Activated CD8-positive, alpha-beta T cell treated with anti-CD3 and anti-CD28 coated beads, Interleukin-2, amount 10 ng/mL, durations not matched to agents 7 days and 5 days (primary cell): ENCODE results near the gene DMD. TPM values are rescaled to one million over a fixed set of nuclear protein-coding genes. Genes with fewer than 3 reads are reported as not detected.
"Not testable (repeated sequence)": the region's sequence is repeated elsewhere in the genome, so short reads cannot be mapped to it uniquely, and the experiment has no call there.

Experiments
- ATAC-seq: fragments of 150-1000 bp; cut with Tn5 transposase; one replicate; pipeline ENCODE4 v1.10.0; 2021; ENCODE audit warnings: moderate library complexity
- CTCF ChIA-PET: fragments of 350-600 bp; sonication (Branson Sonifier 250); formaldehyde crosslinking; loops from one replicate; lab custom pipeline; 2021; ENCODE audit warnings: antibody characterized with exemption; lab: Charles Lee
- POLR2A ChIA-PET: fragments of 350-600 bp; sonication (Branson Sonifier 250); formaldehyde crosslinking; loops from one replicate; lab custom pipeline; 2021; ENCODE audit warnings: antibody characterized with exemption; lab: Charles Lee
- DNase-seq: peaks from one replicate; pipeline ENCODE4 v3.0.0-alpha.2; 2020
- H3K27ac Mint-ChIP-seq: one replicate; pipeline ENCODE4 v1.8.0; 2021; ENCODE audit warnings: mild to moderate bottlenecking, mixed read lengths
- H3K27me3 Mint-ChIP-seq: one replicate; pipeline ENCODE4 v1.8.0; 2021; ENCODE audit warnings: low read depth, mixed read lengths
- H3K36me3 Mint-ChIP-seq: one replicate; pipeline ENCODE4 v1.8.0; 2021; ENCODE audit warnings: low read depth, mixed read lengths
- H3K4me1 Mint-ChIP-seq: one replicate; pipeline ENCODE4 v1.8.0; 2021; ENCODE audit warnings: low read depth, mixed read lengths
- H3K4me3 Mint-ChIP-seq: one replicate; pipeline ENCODE4 v1.8.0; 2021; ENCODE audit warnings: mild to moderate bottlenecking, mixed read lengths
- H3K9me3 Mint-ChIP-seq: one replicate; pipeline ENCODE4 v1.8.0; 2022; ENCODE audit warnings: mixed read lengths; ENCODE audit not compliant: insufficient read depth
- total RNA-seq, 2 experiments: library from RNA; stranded (reverse); gene quantifications; one replicate each; pipeline ENCODE4 v1.2.3, GENCODE V29; 2021

The DMD gene
- total RNA-seq, 2 experiments from 2014 or later = not detected

- no peaks in the 10 kb centered on the region for H3K36me3 Mint-ChIP-seq
- ChIA-PET POLR2A (no interaction called here), CTCF (no interaction called here)
- no peak for DNase-seq
- ATAC-seq = no peak
- H3K27me3 Mint-ChIP-seq = no peaks in the 10 kb centered on the region
- no peaks in the 10 kb centered on the region for H3K9me3 Mint-ChIP-seq
- H3K4me3 Mint-ChIP-seq = no peak overlapping the region
- no peak overlapping the region for H3K27ac Mint-ChIP-seq
- no peaks in the 10 kb centered on the region for H3K4me1 Mint-ChIP-seq
These were observed 1187.3 kb downstream of the DMD start for GRCh38 chrX:32024072-32024471.

DNA sequence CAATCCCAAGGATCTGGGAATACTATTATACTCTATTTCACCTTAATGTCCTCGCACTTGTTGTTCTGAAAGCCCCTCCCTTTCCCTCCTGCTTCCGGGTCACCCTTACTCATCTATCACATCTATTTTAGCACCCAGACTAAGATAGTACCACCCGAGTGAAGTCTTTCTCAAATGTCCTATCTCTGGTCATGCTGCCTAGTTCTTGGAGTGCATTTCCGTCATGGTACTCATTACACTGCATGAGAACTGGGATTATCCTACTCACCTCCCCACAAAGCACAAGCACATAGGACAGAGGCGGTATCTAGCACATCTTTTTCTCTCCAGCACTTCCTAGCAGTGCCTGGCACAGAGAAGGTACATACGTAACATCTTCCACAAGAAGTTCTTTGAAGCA lies 1195.2 kb downstream of the DMD start:
- Mint-ChIP-seq H3K36me3 (no peaks in the 10 kb centered on the region), H3K27ac (no peak overlapping the region), H3K4me3 (no peak overlapping the region), H3K9me3 (no peaks in the 10 kb centered on the region), H3K4me1 (no peaks in the 10 kb centered on the region), H3K27me3 (no peaks in the 10 kb centered on the region)
- ATAC-seq = no peak
- ChIA-PET POLR2A (no interaction called here), CTCF (no interaction called here)
- DNase-seq = no peak

DNA sequence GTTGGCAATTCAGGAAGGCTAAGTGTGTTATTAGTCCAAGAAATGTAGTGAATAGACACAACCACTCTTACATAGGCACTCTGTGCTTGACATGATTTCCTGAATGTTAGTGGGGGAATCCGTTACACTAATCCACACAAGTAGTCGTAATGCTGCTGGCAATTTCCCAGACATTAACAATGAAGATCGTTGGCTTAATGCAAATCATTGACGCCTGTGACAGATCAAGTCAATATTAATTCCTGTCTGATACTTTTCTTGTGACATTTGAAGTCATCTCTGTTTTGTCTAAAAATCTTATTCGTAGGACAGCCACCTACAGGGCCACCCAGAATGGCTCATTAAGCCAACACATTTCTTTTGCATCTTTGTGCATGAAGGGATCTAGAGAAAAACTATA lies 1200.4 kb downstream of the DMD start:
- CTCF ChIA-PET = no interaction called here
- Mint-ChIP-seq H3K4me3 (no peak overlapping the region), H3K36me3 (no peaks in the 10 kb centered on the region), H3K27me3 (no peaks in the 10 kb centered on the region), H3K9me3 (no peaks in the 10 kb centered on the region), H3K4me1 (no peaks in the 10 kb centered on the region), H3K27ac (no peak overlapping the region)
- no peak for ATAC-seq
- POLR2A ChIA-PET = no interaction called here
- no peak for DNase-seq

DNA sequence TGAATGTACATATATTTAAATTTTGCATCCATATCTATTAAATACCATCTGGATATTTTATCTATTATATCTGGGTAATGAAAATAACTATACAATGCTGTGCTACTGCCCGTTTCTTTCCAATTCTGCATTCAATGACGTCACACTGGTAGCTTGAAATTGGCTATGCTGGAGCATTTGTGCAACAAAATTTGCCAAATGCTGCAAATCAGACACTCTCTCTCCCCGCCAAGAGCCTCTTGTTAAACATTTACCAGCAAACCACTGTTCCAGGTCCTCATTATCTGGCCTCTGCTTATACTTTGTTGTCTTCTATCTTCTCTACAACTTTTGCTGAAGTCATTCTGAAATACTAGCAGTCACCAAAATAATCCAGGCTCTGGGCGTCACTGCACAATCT lies 1201.1 kb downstream of the DMD start:
- no peak overlapping the region for H3K4me3 Mint-ChIP-seq
- no peaks in the 10 kb centered on the region for H3K36me3 Mint-ChIP-seq
- no peaks in the 10 kb centered on the region for H3K4me1 Mint-ChIP-seq
- no peaks in the 10 kb centered on the region for H3K27me3 Mint-ChIP-seq
- H3K9me3 Mint-ChIP-seq = no peaks in the 10 kb centered on the region
- ChIA-PET CTCF (no interaction called here), POLR2A (no interaction called here)
- DNase-seq (no peak), ATAC-seq (no peak)
- H3K27ac Mint-ChIP-seq = no peak overlapping the region

DNA sequence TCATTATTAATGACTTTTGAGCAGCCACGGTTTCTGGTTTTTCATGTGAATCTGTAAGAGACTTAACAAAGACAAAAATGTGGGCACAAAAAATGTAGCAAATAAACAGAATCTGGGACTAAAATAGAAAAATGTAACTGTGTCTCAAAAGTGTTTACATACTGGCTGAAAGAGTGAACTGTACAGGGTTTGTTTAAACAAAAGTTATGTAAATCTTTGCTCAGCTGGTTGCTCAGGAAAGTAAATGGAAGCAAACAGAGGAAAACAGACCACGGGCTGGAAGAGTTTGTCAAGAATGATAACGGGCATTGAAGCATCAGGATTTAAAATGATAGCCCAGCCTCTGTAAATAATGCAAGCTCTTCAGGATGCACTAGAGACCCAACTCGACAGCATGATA lies 1217.7 kb downstream of the DMD start:
- Mint-ChIP-seq H3K4me3 (no peak overlapping the region), H3K27me3 (no peaks in the 10 kb centered on the region), H3K9me3 (no peaks in the 10 kb centered on the region), H3K27ac (no peak overlapping the region), H3K4me1 (no peaks in the 10 kb centered on the region), H3K36me3 (no peaks in the 10 kb centered on the region)
- DNase-seq (no peak), ATAC-seq (no peak)
- ChIA-PET POLR2A (no interaction called here), CTCF (no interaction called here)

- DNase-seq (no peak), ATAC-seq (no peak)
- Mint-ChIP-seq H3K4me3 (no peak overlapping the region), H3K36me3 (no peaks in the 10 kb centered on the region), H3K9me3 (peaks cover 7% of the 10 kb centered on the region), H3K27ac (no peak overlapping the region), H3K4me1 (no peaks in the 10 kb centered on the region), H3K27me3 (no peaks in the 10 kb centered on the region)
- POLR2A ChIA-PET = no interaction called here
- CTCF ChIA-PET = no interaction called here
These were observed 1222.4 kb downstream of the DMD start for GRCh38 chrX:31988975-31989374.

DNA sequence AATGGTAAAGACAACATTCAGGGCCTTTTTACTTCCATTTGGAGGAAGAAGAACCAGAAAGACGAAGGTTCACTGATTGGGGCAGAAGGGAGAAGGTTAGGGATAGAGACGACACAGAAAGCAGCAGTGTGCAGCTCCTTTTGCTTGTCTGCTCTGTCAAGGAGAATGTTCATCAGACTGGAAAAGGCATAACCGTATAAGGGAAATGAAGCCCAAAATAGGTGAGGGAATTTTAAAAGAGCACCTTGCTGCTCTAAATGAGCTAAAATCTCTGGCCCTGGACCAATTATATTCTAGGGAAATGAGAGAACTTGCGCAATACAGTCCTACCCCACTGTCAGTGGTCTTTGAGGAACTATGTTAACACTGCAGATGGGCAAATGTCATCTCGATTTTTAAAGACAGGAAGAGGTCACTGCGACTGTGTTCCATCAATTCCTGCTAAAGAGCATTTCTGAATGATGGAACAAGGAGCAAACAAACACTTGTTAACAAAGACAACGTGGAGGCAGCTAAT lies 1229.7 kb downstream of the DMD start:
- Mint-ChIP-seq H3K36me3 (no peaks in the 10 kb centered on the region), H3K4me1 (no peaks in the 10 kb centered on the region), H3K27ac (no peak overlapping the region), H3K9me3 (peaks cover 4% of the 10 kb centered on the region), H3K4me3 (no peak overlapping the region), H3K27me3 (no peaks in the 10 kb centered on the region)
- no peak for DNase-seq
- ATAC-seq = no peak
- POLR2A ChIA-PET = no interaction called here
- CTCF ChIA-PET = no interaction called here

GRCh38 chrX:31969714-31970113 lies 1241.6 kb downstream of the DMD start:
- ATAC-seq = no peak
- H3K4me1 Mint-ChIP-seq = no peaks in the 10 kb centered on the region
- H3K27ac Mint-ChIP-seq = no peak overlapping the region
- ChIA-PET CTCF (no interaction called here), POLR2A (no interaction called here)
- no peaks in the 10 kb centered on the region for H3K9me3 Mint-ChIP-seq
- no peak for DNase-seq
- no peaks in the 10 kb centered on the region for H3K27me3 Mint-ChIP-seq
- H3K36me3 Mint-ChIP-seq = no peaks in the 10 kb centered on the region
- H3K4me3 Mint-ChIP-seq = no peak overlapping the region

DNA sequence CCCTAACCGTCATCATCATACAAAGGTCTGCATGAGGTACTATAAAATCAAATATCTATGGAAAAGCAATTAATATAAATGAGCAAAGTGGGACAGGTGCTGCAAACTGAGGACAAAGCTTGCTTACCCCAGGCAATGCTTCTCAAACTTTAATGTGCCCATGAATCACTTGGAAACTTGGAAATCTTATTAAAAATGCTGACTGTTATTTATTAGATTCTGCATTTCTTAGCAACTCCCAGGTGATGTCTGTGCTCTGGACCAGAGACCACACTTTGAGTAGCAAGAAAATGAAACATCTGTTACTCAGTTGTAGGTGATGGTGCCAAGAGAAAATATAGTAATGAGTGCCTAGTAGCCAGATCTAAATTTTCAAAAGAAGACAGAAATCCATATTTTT lies 1249.1 kb downstream of the DMD start:
- no peaks in the 10 kb centered on the region for H3K27me3 Mint-ChIP-seq
- H3K4me1 Mint-ChIP-seq = no peaks in the 10 kb centered on the region
- peaks cover 4% of the 10 kb centered on the region for H3K9me3 Mint-ChIP-seq
- H3K4me3 Mint-ChIP-seq = no peak overlapping the region
- ChIA-PET POLR2A (no interaction called here), CTCF (no interaction called here)
- no peak overlapping the region for H3K27ac Mint-ChIP-seq
- DNase-seq = no peak
- ATAC-seq = no peak
- no peaks in the 10 kb centered on the region for H3K36me3 Mint-ChIP-seq

DNA sequence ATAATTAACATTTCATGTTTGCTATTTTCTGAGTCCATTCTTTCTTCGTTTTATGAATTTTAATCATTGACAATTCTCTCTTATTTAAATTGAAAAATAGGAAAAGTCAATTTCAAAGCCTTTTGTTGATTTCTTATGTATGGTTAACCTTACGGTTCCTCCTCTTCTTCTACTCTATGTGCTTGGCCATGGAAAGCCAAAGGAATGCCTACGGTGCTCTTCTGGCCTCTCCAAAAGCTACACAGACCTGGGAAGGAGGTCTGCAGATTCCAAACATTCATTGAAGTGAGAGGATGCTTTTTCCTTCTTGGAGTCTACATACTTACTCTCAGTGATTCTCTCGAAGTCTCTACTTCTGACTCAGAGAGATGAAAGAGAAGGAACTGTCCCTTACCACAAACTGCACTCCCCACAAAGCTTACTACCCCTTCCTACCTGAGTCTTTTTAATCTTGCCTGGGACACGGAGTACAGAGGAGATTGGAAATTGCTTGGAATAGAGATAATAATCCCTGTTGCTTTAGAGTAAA lies 1276.4 kb downstream of the DMD start:
- CTCF ChIA-PET = no interaction called here
- H3K27me3 Mint-ChIP-seq = no peaks in the 10 kb centered on the region
- peaks cover 5% of the 10 kb centered on the region for H3K9me3 Mint-ChIP-seq
- no peaks in the 10 kb centered on the region for H3K4me1 Mint-ChIP-seq
- H3K27ac Mint-ChIP-seq = no peak overlapping the region
- DNase-seq (no peak), ATAC-seq (no peak)
- no peak overlapping the region for H3K4me3 Mint-ChIP-seq
- no peaks in the 10 kb centered on the region for H3K36me3 Mint-ChIP-seq
- POLR2A ChIA-PET = no interaction called here

- Mint-ChIP-seq H3K4me1 (no peaks in the 10 kb centered on the region), H3K27ac (no peak overlapping the region), H3K4me3 (no peak overlapping the region), H3K36me3 (no peaks in the 10 kb centered on the region), H3K9me3 (peaks cover 2% of the 10 kb centered on the region), H3K27me3 (no peaks in the 10 kb centered on the region)
- DNase-seq = no peak
- CTCF ChIA-PET = no interaction called here
- POLR2A ChIA-PET = no interaction called here
- no peak for ATAC-seq
These were observed 1277.3 kb downstream of the DMD start for GRCh38 chrX:31934015-31934414.

DNA sequence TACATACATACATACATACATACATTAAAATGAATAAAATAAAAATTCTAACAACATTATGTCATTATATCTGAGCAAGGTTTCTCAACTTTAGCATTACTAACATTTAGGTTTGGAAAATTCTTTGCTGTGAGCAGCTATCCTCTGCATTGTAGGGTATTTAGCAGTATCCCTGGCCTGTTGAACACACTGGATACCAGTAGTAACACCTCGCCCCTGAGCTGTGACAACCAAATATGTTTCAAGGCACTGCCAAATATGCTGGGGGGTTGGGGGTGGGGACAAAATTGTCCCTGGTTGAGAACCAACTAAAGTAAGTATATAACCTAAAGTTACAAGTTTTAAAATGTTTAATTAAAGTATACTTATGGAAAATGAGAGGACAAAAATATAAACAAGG lies 1278.6 kb downstream of the DMD start:
- H3K27ac Mint-ChIP-seq = no peak overlapping the region
- H3K27me3 Mint-ChIP-seq = no peaks in the 10 kb centered on the region
- H3K4me3 Mint-ChIP-seq = no peak overlapping the region
- ChIA-PET CTCF (no interaction called here), POLR2A (no interaction called here)
- ATAC-seq (no peak), DNase-seq (no peak)
- no peaks in the 10 kb centered on the region for H3K36me3 Mint-ChIP-seq
- H3K9me3 Mint-ChIP-seq = no peaks in the 10 kb centered on the region
- no peaks in the 10 kb centered on the region for H3K4me1 Mint-ChIP-seq

- POLR2A ChIA-PET, H3K4me3 Mint-ChIP-seq, H3K36me3 Mint-ChIP-seq, H3K4me1 Mint-ChIP-seq, H3K27me3 Mint-ChIP-seq, H3K27ac Mint-ChIP-seq, ATAC-seq, DNase-seq, H3K9me3 Mint-ChIP-seq, CTCF ChIA-PET: not testable (repeated sequence)
These were observed 1279.0 kb downstream of the DMD start for GRCh38 chrX:31932320-31932719.
